Caco-2 (cell line): ENCODE results near the gene FNBP1. TPM values are rescaled to one million over a fixed set of nuclear protein-coding genes. Genes with fewer than 3 reads are reported as not detected.

Experiments used
- BruUV-seq: library from RNA; stranded (reverse); fragments of 400-500 nt; replicated peaks from 2 replicates; lab custom pipeline; 2021; lab: Mats Ljungman, UMichigan
- CTCF ChIA-PET: fragments of 300-600 bp; sonication (Branson Sonifier 250); formaldehyde crosslinking; loops from one replicate; lab custom pipeline; 2022; ENCODE audit warnings: antibody characterized with exemption; lab: Charles Lee
- POLR2A ChIA-PET: fragments of 300-600 bp; sonication (Branson Sonifier 250); formaldehyde crosslinking; loops from one replicate; lab custom pipeline; 2022; ENCODE audit warnings: antibody characterized with exemption; lab: Charles Lee
- DNase-seq, 2 experiments: peaks; one replicate each; pipeline versions ENCODE4 v3.0.0 to v3.0.0-alpha.2; 2020 to 2022
- H3K27me3 ChIP-seq: replicated peaks from 2 replicates; pipeline ENCODE4 v1.6.0; 2011; ENCODE audit warnings: low read length; ENCODE audit not compliant: control insufficient read depth, insufficient read depth
- H3K36me3 ChIP-seq: 2 replicates; pipeline ENCODE4 v1.5.1; 2011; ENCODE audit warnings: low read length; ENCODE audit not compliant: control insufficient read depth, insufficient read depth
- H3K4me1 ChIP-seq: fragments of 250-450 bp; sonication (Bioruptor Pico); 2 replicates; pipeline ENCODE4 v1.5.1; 2020; ENCODE audit warnings: mild to moderate bottlenecking
- H3K4me3 ChIP-seq: 2 replicates; pipeline ENCODE4 v1.5.1; 2011; ENCODE audit warnings: low read depth, mild to moderate bottlenecking, control low read depth, low read length
- H3K9me3 ChIP-seq: fragments of 250-450 bp; sonication (Bioruptor Pico); 2 replicates; pipeline ENCODE4 v1.5.1; 2020; ENCODE audit warnings: mild to moderate bottlenecking, moderate library complexity
- H3K27ac Mint-ChIP-seq: one replicate; pipeline ENCODE4 v1.8.0; 2022; ENCODE audit warnings: mixed read lengths; ENCODE audit not compliant: unreplicated experiment
- H3K27me3 Mint-ChIP-seq: one replicate; pipeline ENCODE4 v1.8.0; 2022; ENCODE audit warnings: mixed read lengths; ENCODE audit not compliant: insufficient read depth, unreplicated experiment
- H3K36me3 Mint-ChIP-seq: one replicate; pipeline ENCODE4 v1.8.0; 2022; ENCODE audit warnings: mild to moderate bottlenecking, mixed read lengths; ENCODE audit not compliant: insufficient read depth, unreplicated experiment
- H3K4me1 Mint-ChIP-seq: one replicate; pipeline ENCODE4 v1.8.0; 2022; ENCODE audit warnings: low read depth, mixed read lengths; ENCODE audit not compliant: unreplicated experiment
- H3K4me3 Mint-ChIP-seq: one replicate; pipeline ENCODE4 v1.8.0; 2022; ENCODE audit warnings: mild to moderate bottlenecking, moderate library complexity, mixed read lengths; ENCODE audit not compliant: unreplicated experiment
- H3K9me3 Mint-ChIP-seq: one replicate; pipeline ENCODE4 v1.8.0; 2022; ENCODE audit warnings: mixed read lengths; ENCODE audit not compliant: unreplicated experiment
- intact Hi-C: fragments of 100-400 bp; cut with micrococcal nuclease; formaldehyde crosslinking; loops from one replicate; pipeline ENCODE4 v1.10.0; 2022; ENCODE audit not compliant: unreplicated experiment
- total RNA-seq: library from RNA; stranded (reverse); gene quantifications from 2 replicates; pipeline ENCODE4 v1.2.3, GENCODE V29; 2022
- TF ChIP-seq, protein P1 (sequence below), 2 experiments: fragments of 200-600 bp in 1 of 2; IDR thresholded peaks; 1 replicate in 1 of 2; 2 replicates in 1 of 2; pipeline versions ENCODE4 v1.5.1 to v1.8.0; 2011 to 2022; ENCODE audit warnings: antibody characterized with exemption in 1 of 2, control low read depth in 1 of 2, inconsistent platforms in 1 of 2, low read depth in 1 of 2, low read length in 1 of 2, mild to moderate bottlenecking in 1 of 2, moderate library complexity in 1 of 2; ENCODE audit not compliant: insufficient read depth in 1 of 2, severe bottlenecking in 1 of 2, unreplicated experiment in 1 of 2

Gene FNBP1
- total RNA-seq, 1 experiment from 2014 or later, result 33.2 TPM

GRCh38 chr9:129886226-129887174, 156.5 kb downstream of the FNBP1 start:
- POLR2A ChIA-PET, result interaction anchor here (0.6 kb wide), 1 partner anchor 51 kb away, joined by 3 read pairs; no protein-coding TSS in a partner anchor
- Histone ChIP-seq H3K4me1 (peaks cover 18% of the 10 kb centered on the region), H3K27me3 (no peaks in the 10 kb centered on the region), H3K36me3 (peaks cover 3% of the 10 kb centered on the region; the same call in 1 of the 2 replicates), H3K4me3 (no peak overlapping the region; the same call in 1 of the 2 replicates), H3K9me3 (no peaks in the 10 kb centered on the region)
- TF ChIP-seq, protein P1, sequence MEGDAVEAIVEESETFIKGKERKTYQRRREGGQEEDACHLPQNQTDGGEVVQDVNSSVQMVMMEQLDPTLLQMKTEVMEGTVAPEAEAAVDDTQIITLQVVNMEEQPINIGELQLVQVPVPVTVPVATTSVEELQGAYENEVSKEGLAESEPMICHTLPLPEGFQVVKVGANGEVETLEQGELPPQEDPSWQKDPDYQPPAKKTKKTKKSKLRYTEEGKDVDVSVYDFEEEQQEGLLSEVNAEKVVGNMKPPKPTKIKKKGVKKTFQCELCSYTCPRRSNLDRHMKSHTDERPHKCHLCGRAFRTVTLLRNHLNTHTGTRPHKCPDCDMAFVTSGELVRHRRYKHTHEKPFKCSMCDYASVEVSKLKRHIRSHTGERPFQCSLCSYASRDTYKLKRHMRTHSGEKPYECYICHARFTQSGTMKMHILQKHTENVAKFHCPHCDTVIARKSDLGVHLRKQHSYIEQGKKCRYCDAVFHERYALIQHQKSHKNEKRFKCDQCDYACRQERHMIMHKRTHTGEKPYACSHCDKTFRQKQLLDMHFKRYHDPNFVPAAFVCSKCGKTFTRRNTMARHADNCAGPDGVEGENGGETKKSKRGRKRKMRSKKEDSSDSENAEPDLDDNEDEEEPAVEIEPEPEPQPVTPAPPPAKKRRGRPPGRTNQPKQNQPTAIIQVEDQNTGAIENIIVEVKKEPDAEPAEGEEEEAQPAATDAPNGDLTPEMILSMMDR (IDR thresholded peaks at IDR 0.05; ENCODE audit: insufficient read depth in 1 of 2, low read depth in 1 of 2, low read length in 1 of 2, severe bottlenecking in 1 of 2, unreplicated experiment in 1 of 2), result no peak
- intact Hi-C loops, result loop anchor here (10.0 kb wide), 1 partner anchor 358 kb away; no protein-coding TSS in a partner anchor
- Mint-ChIP-seq H3K9me3 (no peaks in the 10 kb centered on the region), H3K4me3 (peak overlapping the region; percentile 73), H3K4me1 (peaks cover 10% of the 10 kb centered on the region), H3K27me3 (no peaks in the 10 kb centered on the region), H3K36me3 (peaks cover 15% of the 10 kb centered on the region), H3K27ac (no peak overlapping the region)
- no peak for DNase-seq
- BruUV-seq, result no TSS peak
- CTCF ChIA-PET, result interaction anchor here (0.7 kb wide), 2 partner anchors 270 to 337 kb away, joined by 4 to 5 read pairs; no protein-coding TSS in a partner anchor

DNA sequence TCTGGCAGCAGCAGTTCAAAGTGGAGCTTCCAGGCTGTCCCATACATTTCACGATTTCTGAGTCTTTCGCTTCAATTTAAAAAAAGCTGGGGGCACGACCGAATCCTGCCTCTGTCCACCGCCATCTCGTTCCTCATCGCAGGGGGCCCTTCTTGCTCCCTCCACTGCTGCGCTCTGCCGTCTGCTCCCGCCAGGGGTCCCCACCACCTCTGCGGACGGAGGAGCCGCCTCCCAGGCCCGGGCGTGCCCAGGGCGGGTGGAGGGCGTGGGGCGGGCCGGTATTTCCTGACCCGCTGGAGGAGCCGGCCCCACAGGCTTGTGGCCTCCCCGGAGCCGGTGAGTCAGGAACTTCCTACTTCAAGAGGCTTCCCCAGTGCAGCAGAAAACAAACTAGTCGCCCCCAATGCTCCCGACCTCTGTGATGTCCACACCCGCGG, 157.3 kb downstream of the FNBP1 start:
- POLR2A ChIA-PET, result no interaction called here
- H3K27me3 ChIP-seq, result no peaks in the 10 kb centered on the region

More for the DNA sequence above, 157.3 kb downstream of the FNBP1 start:
- Mint-ChIP-seq H3K4me1 (peaks cover 10% of the 10 kb centered on the region), H3K9me3 (no peaks in the 10 kb centered on the region), H3K4me3 (peak overlapping the region; percentile 73), H3K36me3 (peaks cover 15% of the 10 kb centered on the region), H3K27ac (peak overlapping the region; percentile 42), H3K27me3 (no peaks in the 10 kb centered on the region)
- H3K4me1 ChIP-seq, result peaks cover 18% of the 10 kb centered on the region
- TF ChIP-seq, protein P1 (IDR thresholded peaks at IDR 0.05; ENCODE audit: insufficient read depth in 1 of 2, low read depth in 1 of 2, low read length in 1 of 2, severe bottlenecking in 1 of 2, unreplicated experiment in 1 of 2), result peak; percentile 89 to 94
- no peaks in the 10 kb centered on the region for H3K9me3 ChIP-seq
- H3K36me3 ChIP-seq, result peaks cover 3% of the 10 kb centered on the region; the same call in 1 of the 2 replicates
- BruUV-seq, result no TSS peak
- DNase-seq, result peak; percentile 91 to 95
- CTCF ChIA-PET, result interaction anchor here (0.7 kb wide), 1 partner anchor 337 kb away, joined by 4 read pairs; no protein-coding TSS in a partner anchor
- intact Hi-C loops, result loop anchor here (1.0 to 10.0 kb wide), 4 partner anchors 155 to 359 kb away; partner anchors contain the start of gene GPR107
- peak overlapping the region; percentile 23 for H3K4me3 ChIP-seq
